IPS-20b (cell line): ENCODE data around the gene ANAPC1.
"Not testable (repeated sequence)": the region's sequence is repeated elsewhere in the genome, so short reads cannot be mapped to it uniquely, and the experiment has no call there.

ENCODE experiments used
- H3K27ac ChIP-seq: one replicate; pipeline ENCODE4 v1.5.1; 2013; ENCODE audit warnings: low read length
- H3K27me3 ChIP-seq: 2 replicates; pipeline ENCODE4 v1.6.1; 2013; ENCODE audit warnings: mild to moderate bottlenecking, low read length, inconsistent platforms; ENCODE audit not compliant: insufficient read depth
- H3K36me3 ChIP-seq: 2 replicates; pipeline ENCODE4 v1.6.1; 2013; ENCODE audit warnings: low read depth, mild to moderate bottlenecking, inconsistent platforms, low read length, moderate library complexity; ENCODE audit not compliant: insufficient read depth
- H3K4me1 ChIP-seq: 2 replicates; pipeline ENCODE4 v1.6.1; 2013; ENCODE audit warnings: mild to moderate bottlenecking, control low read depth, inconsistent platforms, low read length, moderate library complexity; ENCODE audit not compliant: insufficient read depth
- H3K4me3 ChIP-seq: 2 replicates; pipeline ENCODE4 v1.5.1; 2013; ENCODE audit warnings: mild to moderate bottlenecking, low read length, inconsistent platforms
- H3K9ac ChIP-seq: 2 replicates; pipeline ENCODE4 v1.6.1; 2013; ENCODE audit warnings: low read depth, mild to moderate bottlenecking, inconsistent platforms, low read length, moderate library complexity
- H3K9me3 ChIP-seq: 2 replicates; pipeline ENCODE4 v1.6.1; 2013; ENCODE audit warnings: mild to moderate bottlenecking, low read depth, low read length, inconsistent platforms; ENCODE audit not compliant: insufficient read depth

ANAPC1 gene

DNA sequence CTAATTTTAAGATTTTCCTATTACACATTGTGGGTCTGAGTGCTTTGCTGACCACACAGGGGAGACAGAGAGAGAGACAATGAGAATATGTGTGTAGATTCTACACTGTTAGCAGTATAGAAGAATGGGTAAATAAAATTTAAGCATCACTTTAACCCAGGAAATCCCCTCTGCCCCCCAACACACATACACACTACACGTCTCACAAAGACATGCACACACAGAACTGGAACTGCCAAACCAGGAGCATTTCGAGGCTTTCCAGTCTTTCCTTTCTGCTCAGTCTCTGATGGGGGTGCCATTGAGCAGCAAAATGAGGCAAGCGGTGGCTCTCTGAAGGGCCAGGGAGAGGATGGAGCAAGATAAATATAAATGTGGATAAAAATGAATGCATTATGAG lies 16.9 kb upstream of the ANAPC1 start:
- H3K9me3 ChIP-seq = no peaks in the 10 kb centered on the region
- peaks cover 40% of the 10 kb centered on the region for H3K27me3 ChIP-seq
- H3K9ac ChIP-seq = no peak overlapping the region
- H3K36me3 ChIP-seq = no peaks in the 10 kb centered on the region
- H3K4me1 ChIP-seq = peaks cover 17% of the 10 kb centered on the region; the same call in 1 of the 2 replicates
- H3K27ac ChIP-seq = no peak overlapping the region
- no peak overlapping the region for H3K4me3 ChIP-seq

DNA sequence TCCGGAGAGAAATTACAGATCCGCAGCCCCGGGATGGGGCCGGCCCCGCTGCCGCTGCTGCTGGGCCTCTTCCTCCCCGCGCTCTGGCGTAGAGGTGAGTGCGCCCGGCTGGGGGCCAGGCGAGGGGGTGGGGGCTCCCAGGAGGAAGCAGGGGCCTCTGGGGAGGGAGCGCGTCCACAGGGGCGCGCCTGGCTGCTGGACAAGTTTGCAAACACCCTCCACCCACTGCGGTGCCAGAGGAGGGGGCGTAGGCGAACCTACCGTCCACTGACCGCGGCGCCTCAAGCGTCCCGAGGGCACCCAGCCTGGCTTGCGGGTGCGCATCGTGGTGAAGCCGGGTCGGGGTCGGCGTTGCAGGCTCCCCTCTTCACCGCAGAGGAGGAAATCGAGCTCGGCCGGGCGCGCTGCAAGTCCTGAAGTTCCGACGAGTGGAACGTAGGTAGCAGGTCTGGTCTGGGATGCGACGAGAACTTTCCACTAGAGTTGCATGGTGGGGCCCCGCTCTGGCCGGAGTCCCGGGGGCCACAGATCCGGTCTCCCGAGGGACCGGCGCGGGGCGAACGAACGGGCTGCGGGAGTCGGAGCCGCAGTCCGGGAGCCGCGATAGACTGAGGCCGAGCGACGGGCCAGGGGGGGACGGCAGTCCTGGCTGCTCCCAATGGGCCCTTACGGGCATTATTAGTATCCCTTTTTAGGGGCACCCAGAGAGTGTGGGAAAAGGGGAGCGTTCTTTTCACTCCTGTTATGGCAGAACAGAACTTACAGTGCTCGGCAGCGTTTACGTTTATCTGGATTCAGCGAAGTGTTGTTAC lies 14.9 kb upstream of the ANAPC1 start:
- peaks cover 40% of the 10 kb centered on the region for H3K27me3 ChIP-seq
- peak overlapping the region; percentile 87 for H3K4me3 ChIP-seq
- peak overlapping the region; percentile 74; the same call in 1 of the 2 replicates for H3K9ac ChIP-seq
- H3K9me3 ChIP-seq = no peaks in the 10 kb centered on the region
- peaks cover 16% of the 10 kb centered on the region; the same call in 1 of the 2 replicates for H3K4me1 ChIP-seq
- H3K36me3 ChIP-seq = no peaks in the 10 kb centered on the region
- H3K27ac ChIP-seq = no peak overlapping the region

DNA sequence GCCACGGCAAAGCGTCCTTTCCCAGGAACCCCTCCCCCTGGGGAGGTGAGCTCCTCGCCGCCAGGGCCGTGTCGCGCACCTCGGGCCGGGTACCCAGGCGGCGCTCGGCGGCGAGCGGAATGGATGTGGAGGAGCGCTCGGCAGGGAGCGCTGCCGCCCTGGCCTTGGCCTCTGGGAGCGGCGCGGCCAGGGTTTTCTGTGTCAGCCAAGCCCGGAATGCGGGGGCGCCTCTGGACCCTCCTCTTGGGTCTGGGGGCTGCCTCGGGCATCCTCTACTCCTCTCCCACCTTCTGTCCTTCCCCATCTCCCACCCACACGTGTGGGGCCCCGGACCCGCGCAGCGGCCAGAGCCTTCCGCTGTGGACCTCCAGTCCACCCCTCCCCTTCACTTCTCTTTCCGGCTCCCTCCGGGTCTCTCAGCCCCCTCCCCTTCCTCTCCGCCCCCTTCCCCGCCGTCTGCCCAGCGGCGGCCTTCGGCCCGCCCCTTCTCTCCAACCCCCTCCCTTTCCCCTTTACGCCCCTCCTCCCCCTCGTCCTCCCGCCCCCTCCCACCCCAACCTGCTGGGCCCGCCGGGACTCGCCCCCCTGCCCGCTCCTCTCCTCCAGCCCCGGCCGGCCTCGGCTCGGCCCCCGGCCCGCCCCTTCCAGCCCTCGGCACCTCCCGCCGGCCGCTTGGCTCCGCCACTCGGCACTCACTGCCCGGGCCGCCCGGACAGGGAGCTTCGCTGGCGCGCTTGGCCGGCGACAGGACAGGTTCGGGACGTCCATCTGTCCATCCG lies 14.1 kb upstream of the ANAPC1 start, which contains the start of gene MERTK:
TSS of gene MERTK (plus strand) at position 684 of the 779 bp plus-strand sequence. CDS start 129 bp downstream, outside the sequence.
- peak within 1 kb of the TSS; percentile 87 for H3K4me3 ChIP-seq
- peaks cover 8% of the 10 kb centered on the region; the same call in 1 of the 2 replicates for H3K4me1 ChIP-seq

DNA sequence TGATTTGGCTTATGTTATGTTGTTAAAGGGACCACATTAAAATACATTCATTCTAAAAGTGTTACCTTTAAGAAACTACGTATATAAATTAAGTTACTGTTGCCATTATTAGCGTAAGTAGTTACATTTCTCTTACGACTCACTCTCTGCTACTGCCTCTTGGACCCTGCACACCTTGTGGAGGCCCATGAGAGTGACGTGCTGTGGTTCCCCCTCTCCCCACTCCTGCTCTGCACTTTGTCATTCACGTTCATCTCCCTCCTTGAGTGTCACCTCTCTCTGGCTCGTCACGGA lies 13.6 kb upstream of the ANAPC1 start:
- Histone ChIP-seq H3K9me3 (no peaks in the 10 kb centered on the region), H3K27me3 (peaks cover 40% of the 10 kb centered on the region), H3K36me3 (no peaks in the 10 kb centered on the region), H3K4me3 (peak overlapping the region; percentile 76), H3K4me1 (0 out of 2 replicates have a peak, but pooled peaks cover 6% of the 10 kb centered on the region), H3K27ac (no peak overlapping the region), H3K9ac (peak overlapping the region; percentile 37; the same call in 1 of the 2 replicates)

More for the DNA sequence above, 14.1 kb upstream of the ANAPC1 start, which contains the start of gene MERTK:
- Histone ChIP-seq H3K27me3 (peaks cover 40% of the 10 kb centered on the region), H3K27ac (no peak within 1 kb of the TSS), H3K36me3 (no peaks in the 10 kb centered on the region), H3K9ac (peak within 1 kb of the TSS; percentile 74; the same call in 1 of the 2 replicates), H3K9me3 (no peaks in the 10 kb centered on the region)

DNA sequence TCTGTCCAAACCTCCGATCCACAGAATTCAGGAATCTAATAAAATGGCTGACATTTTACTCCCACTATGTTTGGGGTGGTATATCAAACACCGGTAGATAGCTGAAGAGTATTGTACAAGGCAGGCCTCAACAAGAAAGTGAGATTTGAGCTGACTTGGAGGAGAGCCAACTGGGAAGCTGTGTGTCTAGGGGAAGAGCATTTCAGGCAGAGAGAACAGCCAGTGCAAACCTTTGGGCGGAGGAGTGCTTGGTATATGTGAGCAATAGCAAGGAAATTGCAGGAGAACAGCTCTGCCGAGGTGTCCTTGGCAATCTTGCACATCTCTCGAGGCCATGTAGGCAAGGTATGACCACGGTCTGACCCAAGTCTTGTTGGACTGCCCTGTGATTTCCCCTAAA lies 12.6 kb upstream of the ANAPC1 start:
- H3K27ac ChIP-seq = no peak overlapping the region
- H3K4me1 ChIP-seq = 0 out of 2 replicates have a peak, but pooled peaks cover 6% of the 10 kb centered on the region
- H3K27me3 ChIP-seq = peaks cover 40% of the 10 kb centered on the region
- no peak overlapping the region for H3K9ac ChIP-seq
- H3K36me3 ChIP-seq = no peaks in the 10 kb centered on the region
- H3K4me3 ChIP-seq = no peak overlapping the region
- H3K9me3 ChIP-seq = no peaks in the 10 kb centered on the region

DNA sequence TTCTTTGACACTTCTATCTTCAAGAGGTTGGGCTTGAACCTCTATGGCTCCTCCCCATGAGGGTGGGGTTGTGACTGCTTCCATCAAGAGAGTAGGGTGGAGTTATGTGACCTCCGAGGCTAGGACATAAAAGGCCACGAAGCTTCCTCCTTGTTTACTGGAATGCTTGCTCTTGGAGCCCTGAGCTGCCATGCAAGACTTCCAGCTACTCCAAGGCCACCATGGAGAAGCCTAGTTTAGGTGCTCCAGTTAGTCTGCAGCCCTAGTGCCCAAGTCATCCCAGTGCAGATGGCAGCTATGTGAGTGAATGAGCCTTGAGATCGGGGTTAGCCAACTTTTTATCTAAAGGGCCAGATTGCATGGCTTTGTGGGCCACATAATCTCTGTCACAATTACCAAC lies 12.0 kb upstream of the ANAPC1 start:
- Histone ChIP-seq H3K36me3 (no peaks in the 10 kb centered on the region), H3K4me1 (0 out of 2 replicates have a peak, but pooled peaks cover 6% of the 10 kb centered on the region), H3K27ac (no peak overlapping the region), H3K4me3 (no peak overlapping the region), H3K9me3 (no peaks in the 10 kb centered on the region), H3K27me3 (peaks cover 39% of the 10 kb centered on the region), H3K9ac (no peak overlapping the region)

DNA sequence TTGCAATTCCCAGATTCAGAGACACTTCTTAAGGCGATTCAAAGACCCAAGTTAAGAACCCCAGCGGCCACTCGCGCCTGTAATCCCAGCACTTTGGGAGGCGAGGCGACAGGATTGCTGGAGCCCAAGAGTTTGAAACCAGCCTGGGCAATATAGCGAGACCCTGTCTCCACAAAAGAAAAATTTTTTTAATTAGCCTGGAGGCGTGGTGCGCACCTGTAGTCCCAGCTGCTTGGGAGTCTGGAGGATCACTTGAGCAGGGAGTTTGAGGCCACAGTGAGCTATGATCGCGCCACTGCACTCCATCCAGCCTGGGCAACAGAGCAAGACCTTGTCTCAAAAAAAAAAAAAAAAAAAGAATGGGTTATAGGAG lies 585 bp upstream of the ANAPC1 start:
- no peaks in the 10 kb centered on the region for H3K9me3 ChIP-seq
- H3K27ac ChIP-seq = peak overlapping the region; percentile 63
- peaks cover 11% of the 10 kb centered on the region for H3K36me3 ChIP-seq
- peak overlapping the region; percentile 94 for H3K4me3 ChIP-seq
- H3K27me3 ChIP-seq = no peaks in the 10 kb centered on the region
- peak overlapping the region; percentile 92 for H3K9ac ChIP-seq
- no peaks in the 10 kb centered on the region for H3K4me1 ChIP-seq

DNA sequence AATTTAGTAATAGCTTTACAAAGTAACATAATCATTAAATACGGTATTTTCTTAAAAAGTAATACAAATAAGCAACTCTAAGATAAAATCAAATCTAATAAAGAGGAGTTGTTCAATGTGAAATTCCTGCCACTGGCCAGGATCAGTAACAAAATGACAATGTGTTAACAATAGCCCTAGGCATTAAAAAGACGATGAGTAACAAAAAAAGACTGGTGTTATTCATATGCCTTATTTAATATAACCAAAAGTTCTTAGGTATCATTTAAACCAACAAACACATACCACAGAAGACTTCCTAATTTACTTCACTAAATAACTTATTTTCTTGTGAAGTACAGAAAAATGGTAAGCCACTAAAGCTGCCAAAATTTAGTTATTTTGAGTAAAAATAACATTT lies 11.2 kb downstream of the ANAPC1 start:
- not testable (repeated sequence) for H3K27ac ChIP-seq, H3K9me3 ChIP-seq, H3K27me3 ChIP-seq, H3K9ac ChIP-seq, H3K4me1 ChIP-seq, H3K4me3 ChIP-seq
- peaks cover 72% of the 10 kb centered on the region for H3K36me3 ChIP-seq

DNA sequence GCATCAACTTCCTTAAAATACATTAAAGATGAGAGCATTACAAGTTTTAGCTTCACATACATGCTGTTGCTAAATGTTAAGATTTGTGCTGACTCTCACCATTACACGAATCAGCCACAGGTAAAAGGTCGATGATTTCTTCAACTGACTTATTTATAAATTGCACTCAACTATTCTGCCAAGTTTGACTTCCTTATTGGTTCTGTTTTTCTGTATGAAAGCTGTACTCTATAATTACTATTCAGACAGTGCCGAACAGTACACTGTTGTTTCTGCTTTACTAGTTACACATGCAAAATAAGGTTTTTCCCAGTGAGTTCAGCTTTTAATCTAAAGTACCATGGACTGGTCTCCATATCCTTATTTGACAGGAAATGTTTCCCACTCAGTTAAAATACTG lies 18.9 kb downstream of the ANAPC1 start:
- not testable (repeated sequence) for H3K27me3 ChIP-seq, H3K4me1 ChIP-seq, H3K4me3 ChIP-seq, H3K27ac ChIP-seq, H3K9me3 ChIP-seq, H3K9ac ChIP-seq
- peaks cover 50% of the 10 kb centered on the region for H3K36me3 ChIP-seq

DNA sequence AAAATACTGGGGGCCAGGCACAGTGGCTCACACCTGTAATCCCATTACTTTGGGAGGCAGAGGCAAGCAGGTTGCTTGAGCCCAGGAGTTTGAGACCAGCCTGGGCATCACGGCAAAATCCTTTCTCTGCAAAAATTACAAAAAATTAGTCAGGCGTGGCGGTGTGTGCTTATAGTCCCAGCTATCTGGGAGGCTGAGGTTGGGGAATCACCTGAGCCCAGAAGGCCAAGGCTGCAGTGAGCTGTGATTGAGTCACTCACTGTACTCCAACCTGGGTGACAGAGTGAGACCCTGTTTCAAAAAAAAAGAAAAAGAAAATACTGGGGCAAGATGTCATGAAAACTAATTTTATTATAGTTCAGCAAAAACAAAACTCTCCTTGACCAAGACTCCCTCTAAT lies 24.0 kb downstream of the ANAPC1 start:
- not testable (repeated sequence) for H3K9ac ChIP-seq, H3K4me3 ChIP-seq, H3K27me3 ChIP-seq, H3K27ac ChIP-seq, H3K9me3 ChIP-seq, H3K4me1 ChIP-seq
- H3K36me3 ChIP-seq = peaks cover 51% of the 10 kb centered on the region

DNA sequence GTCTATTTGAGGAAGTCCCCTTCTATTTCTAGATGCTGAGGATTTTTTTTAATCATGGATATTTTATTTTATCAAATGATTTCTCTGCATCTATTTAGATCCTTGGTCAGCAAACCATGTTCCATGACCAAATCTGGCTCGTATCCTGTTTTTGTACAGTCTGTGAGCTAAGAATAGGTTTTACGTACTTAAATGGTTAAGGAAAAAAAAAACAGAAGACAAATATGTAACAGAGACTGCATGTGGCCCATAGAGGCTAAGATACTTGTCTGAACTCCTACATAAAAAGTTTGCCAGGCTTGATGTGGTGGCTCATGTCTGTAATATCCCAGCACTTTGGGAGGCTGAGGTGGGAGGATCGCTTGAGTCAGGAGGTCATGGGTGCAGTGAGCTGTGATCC lies 31.4 kb downstream of the ANAPC1 start:
- not testable (repeated sequence) for H3K4me3 ChIP-seq, H3K27ac ChIP-seq, H3K27me3 ChIP-seq, H3K9me3 ChIP-seq, H3K4me1 ChIP-seq, H3K9ac ChIP-seq
- peaks cover 62% of the 10 kb centered on the region for H3K36me3 ChIP-seq

DNA sequence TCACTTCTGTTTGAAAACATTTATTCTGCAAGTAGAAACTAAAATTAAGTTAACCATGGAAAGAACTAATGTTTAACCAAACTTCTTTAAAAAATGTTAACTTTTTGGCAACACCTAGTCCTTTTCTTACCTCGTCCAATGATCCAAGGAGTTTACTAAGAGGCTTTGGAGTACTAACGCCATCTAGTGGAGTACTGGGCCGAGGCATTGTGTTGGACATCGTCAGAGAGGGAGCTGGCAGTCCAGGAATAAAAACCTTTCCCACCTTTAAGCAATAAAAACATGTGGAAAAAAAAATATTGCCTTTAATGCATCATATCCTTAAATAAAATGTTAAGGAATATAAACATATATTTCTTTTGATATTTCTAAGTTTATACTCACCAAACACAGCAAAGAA lies 33.3 kb downstream of the ANAPC1 start:
- H3K4me1 ChIP-seq, H3K4me3 ChIP-seq, H3K9me3 ChIP-seq, H3K9ac ChIP-seq, H3K27ac ChIP-seq, H3K27me3 ChIP-seq: not testable (repeated sequence)
- H3K36me3 ChIP-seq = peaks cover 47% of the 10 kb centered on the region
